IPS DF 6.9 (cell line): ENCODE data around the gene JARID2.

Experiments used
- DNase-seq: peaks from one replicate; pipeline ENCODE4 v3.0.0-alpha.2; 2013; ENCODE audit warnings: low read depth, low spot score
- H3K27ac ChIP-seq: one replicate; pipeline ENCODE4 v1.5.1; 2013; ENCODE audit warnings: low read length, control low read depth
- H3K27me3 ChIP-seq: 2 replicates; pipeline ENCODE4 v1.6.1; 2013; ENCODE audit warnings: mild to moderate bottlenecking, low read length; ENCODE audit not compliant: control insufficient read depth, insufficient read depth
- H3K36me3 ChIP-seq: 2 replicates; pipeline ENCODE4 v1.6.1; 2013; ENCODE audit warnings: low read length; ENCODE audit not compliant: control insufficient read depth, insufficient read depth
- H3K4me1 ChIP-seq: 2 replicates; pipeline ENCODE4 v1.6.1; 2013; ENCODE audit warnings: low read length; ENCODE audit not compliant: control insufficient read depth, insufficient read depth
- H3K4me3 ChIP-seq: 2 replicates; pipeline ENCODE4 v1.5.1; 2013; ENCODE audit warnings: mild to moderate bottlenecking, low read length
- H3K9me3 ChIP-seq: 2 replicates; pipeline ENCODE4 v1.6.1; 2013; ENCODE audit warnings: low read length, inconsistent platforms; ENCODE audit not compliant: control insufficient read depth, insufficient read depth
- WGBS: extraction: QIAGEN DNeasy Blood & Tissue Kit; methylation state at CpG from one replicate; pipeline ENCODE4 v1.1.7; 2013; ENCODE audit warnings: mixed read lengths, missing lambda C conversion rate; ENCODE audit not compliant: insufficient read length, insufficient coverage; 5-methylcytosine and 5-hydroxymethylcytosine counted together

The JARID2 gene

GRCh38 chr6:15335385-15335784 is 89.5 kb downstream of the JARID2 start:
- DNase-seq: no peak
- Histone ChIP-seq H3K4me1 (peaks cover 15% of the 10 kb centered on the region), H3K27me3 (no peaks in the 10 kb centered on the region), H3K4me3 (no peak overlapping the region), H3K27ac (no peak overlapping the region), H3K9me3 (no peaks in the 10 kb centered on the region), H3K36me3 (no peaks in the 10 kb centered on the region)

- H3K27me3 ChIP-seq: no peaks in the 10 kb centered on the region
- peaks cover 16% of the 10 kb centered on the region for H3K4me1 ChIP-seq
- no peaks in the 10 kb centered on the region for H3K36me3 ChIP-seq
- WGBS: no CpG with 5 or more reads among the region's 4 CpGs
- no peaks in the 10 kb centered on the region for H3K9me3 ChIP-seq
- H3K27ac ChIP-seq: no peak overlapping the region
- no peak for DNase-seq
- H3K4me3 ChIP-seq: no peak overlapping the region
Observed at GRCh38 chr6:15335916-15336315, 90.0 kb downstream of the JARID2 start.

GRCh38 chr6:15336900-15337560 is 91.2 kb downstream of the JARID2 start:
- no peaks in the 10 kb centered on the region for H3K36me3 ChIP-seq
- H3K9me3 ChIP-seq: no peaks in the 10 kb centered on the region
- H3K27me3 ChIP-seq: no peaks in the 10 kb centered on the region
- WGBS: no CpG with 5 or more reads among the region's 9 CpGs
- no peak overlapping the region for H3K4me3 ChIP-seq
- H3K27ac ChIP-seq: no peak overlapping the region
- no peak for DNase-seq
- peaks cover 16% of the 10 kb centered on the region for H3K4me1 ChIP-seq

GRCh38 chr6:15337582-15337981 is 91.7 kb downstream of the JARID2 start:
- Histone ChIP-seq H3K4me3 (no peak overlapping the region), H3K27me3 (no peaks in the 10 kb centered on the region), H3K27ac (no peak overlapping the region), H3K36me3 (no peaks in the 10 kb centered on the region), H3K9me3 (no peaks in the 10 kb centered on the region), H3K4me1 (peaks cover 15% of the 10 kb centered on the region)
- DNase-seq: no peak
- WGBS: no CpG with 5 or more reads among the region's 3 CpGs

- peaks cover 15% of the 10 kb centered on the region for H3K4me1 ChIP-seq
- H3K9me3 ChIP-seq: no peaks in the 10 kb centered on the region
- no peak for DNase-seq
- H3K4me3 ChIP-seq: no peak overlapping the region
- H3K27me3 ChIP-seq: no peaks in the 10 kb centered on the region
- no CpG with 5 or more reads among the region's 1 CpG for WGBS
- H3K36me3 ChIP-seq: no peaks in the 10 kb centered on the region
- no peak overlapping the region for H3K27ac ChIP-seq
Observed at GRCh38 chr6:15338476-15338875, 92.6 kb downstream of the JARID2 start.

GRCh38 chr6:15339081-15339480 is 93.2 kb downstream of the JARID2 start:
- Histone ChIP-seq H3K9me3 (no peaks in the 10 kb centered on the region), H3K27ac (no peak overlapping the region), H3K4me3 (no peak overlapping the region), H3K27me3 (no peaks in the 10 kb centered on the region), H3K36me3 (no peaks in the 10 kb centered on the region), H3K4me1 (peaks cover 15% of the 10 kb centered on the region)
- no CpG with 5 or more reads among the region's 4 CpGs for WGBS
- DNase-seq: no peak

- no peaks in the 10 kb centered on the region for H3K9me3 ChIP-seq
- H3K27me3 ChIP-seq: no peaks in the 10 kb centered on the region
- no CpG with 5 or more reads among the region's 3 CpGs for WGBS
- no peak overlapping the region for H3K27ac ChIP-seq
- no peaks in the 10 kb centered on the region for H3K36me3 ChIP-seq
- H3K4me1 ChIP-seq: peaks cover 15% of the 10 kb centered on the region
- no peak overlapping the region for H3K4me3 ChIP-seq
- DNase-seq: no peak
Observed at GRCh38 chr6:15340105-15340601, 94.3 kb downstream of the JARID2 start.

GRCh38 chr6:15340775-15341174 is 94.9 kb downstream of the JARID2 start:
- Histone ChIP-seq H3K27ac (no peak overlapping the region), H3K27me3 (no peaks in the 10 kb centered on the region)
- no CpG with 5 or more reads among the region's 4 CpGs for WGBS

GRCh38 chr6:15341311-15342001 is 95.6 kb downstream of the JARID2 start:
- Histone ChIP-seq H3K27me3 (no peaks in the 10 kb centered on the region), H3K36me3 (no peaks in the 10 kb centered on the region), H3K27ac (no peak overlapping the region), H3K4me1 (peaks cover 10% of the 10 kb centered on the region), H3K9me3 (no peaks in the 10 kb centered on the region), H3K4me3 (no peak overlapping the region)
- DNase-seq: no peak
- WGBS: no CpG with 5 or more reads among the region's 3 CpGs

More at GRCh38 chr6:15340775-15341174, 94.9 kb downstream of the JARID2 start:
- Histone ChIP-seq H3K4me3 (no peak overlapping the region), H3K36me3 (no peaks in the 10 kb centered on the region), H3K9me3 (no peaks in the 10 kb centered on the region), H3K4me1 (peaks cover 10% of the 10 kb centered on the region)
- DNase-seq: no peak

GRCh38 chr6:15342114-15342513 is 96.2 kb downstream of the JARID2 start:
- H3K4me1 ChIP-seq: peaks cover 10% of the 10 kb centered on the region
- H3K27ac ChIP-seq: no peak overlapping the region
- no peak overlapping the region for H3K4me3 ChIP-seq
- no peaks in the 10 kb centered on the region for H3K9me3 ChIP-seq
- no peaks in the 10 kb centered on the region for H3K36me3 ChIP-seq
- no peak for DNase-seq
- no peaks in the 10 kb centered on the region for H3K27me3 ChIP-seq
- no CpG with 5 or more reads among the region's 3 CpGs for whole genome bisulfite sequencing
